ENCODE results near the gene CMSS1. TPM values are rescaled to one million over a fixed set of nuclear protein-coding genes. Genes with fewer than 3 reads are reported as not detected.

The CMSS1 gene
- total and polyA plus RNA-seq, 9 donors: 14.5 to 54.0 (median 24.9) TPM

GRCh38 chr3:99843590-99844258 is 26.1 kb downstream of the CMSS1 start:
- H3K4me3 ChIP-seq: no peak overlapping the region
- intact Hi-C loops (cut with DNase I): loop anchor here in 2 of 4 donors (5.0 kb wide), 1 partner anchor 414 kb away; no protein-coding TSS in a partner anchor
- 20 to 23% (median 23%) methylated on average over 10 of the region's 10 CpGs for WGBS, 3 donors
- no peaks in the 10 kb centered on the region for H3K36me3 ChIP-seq
- no peak for TF ChIP-seq POLR2A (IDR thresholded peaks at IDR 0.05)
- TF ChIP-seq EP300 (IDR thresholded peaks at IDR 0.05): no peak
- TF ChIP-seq CTCF (IDR thresholded peaks at IDR 0.05): no peak
- H3K9me3 ChIP-seq: no peaks in the 10 kb centered on the region
- peak in 4 of 5 donors; percentile 21 to 45 (median 42) for DNase-seq
- no peaks in the 10 kb centered on the region for H3K27me3 ChIP-seq
- H3K27ac ChIP-seq: peak overlapping the region; percentile 60 to 69
- H3K4me1 ChIP-seq (ENCODE audit: insufficient read depth): peaks cover 8% of the 10 kb centered on the region

DNA sequence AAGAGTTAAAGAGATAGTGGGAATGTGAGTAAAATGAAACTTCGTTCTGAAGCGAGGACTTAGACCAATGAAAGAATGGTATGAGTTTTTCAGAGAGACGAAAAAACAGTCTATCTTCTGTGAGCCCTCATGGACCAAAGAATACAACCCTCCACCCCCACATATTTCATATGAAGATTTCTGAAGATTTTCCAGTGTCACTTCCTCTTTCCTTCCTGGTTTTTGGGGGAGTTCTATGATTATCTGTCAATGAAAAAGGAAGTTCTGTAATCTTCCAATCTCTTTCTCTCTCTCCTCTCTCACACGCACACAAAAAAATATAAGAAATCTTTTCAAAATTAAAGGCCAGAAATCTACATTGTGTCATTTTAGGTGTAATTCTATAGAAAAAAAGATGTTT is 27.7 kb downstream of the CMSS1 start:
- no peaks in the 10 kb centered on the region for H3K9me3 ChIP-seq
- H3K36me3 ChIP-seq: no peaks in the 10 kb centered on the region
- no peak for DNase-seq
- 47 to 53% (median 47%) methylated on average over 4 of the region's 4 CpGs for WGBS, 3 donors
- peak overlapping the region in 1 of 2 donors; percentile 5 for H3K27ac ChIP-seq
- peaks cover 8% of the 10 kb centered on the region for H3K4me1 ChIP-seq (ENCODE audit: insufficient read depth)
- H3K4me3 ChIP-seq: no peak overlapping the region
- H3K27me3 ChIP-seq: no peaks in the 10 kb centered on the region
- intact Hi-C loops (cut with DNase I): loop anchor here in 1 of 4 donors (5.0 kb wide), 1 partner anchor 407 kb away; no protein-coding TSS in a partner anchor
- TF ChIP-seq POLR2A (IDR thresholded peaks at IDR 0.05) (no peak), CTCF (IDR thresholded peaks at IDR 0.05) (no peak), EP300 (IDR thresholded peaks at IDR 0.05) (no peak)

- TF ChIP-seq CTCF (IDR thresholded peaks at IDR 0.05): no peak
- no peak for TF ChIP-seq EP300 (IDR thresholded peaks at IDR 0.05)
- no peak for TF ChIP-seq POLR2A (IDR thresholded peaks at IDR 0.05)
Measured at GRCh38 chr3:99845999-99846398, 28.3 kb downstream of the CMSS1 start.

GRCh38 chr3:99846477-99847160 is 29.0 kb downstream of the CMSS1 start:
- Histone ChIP-seq H3K4me1 (ENCODE audit: insufficient read depth) (peaks cover 8% of the 10 kb centered on the region), H3K9me3 (no peaks in the 10 kb centered on the region), H3K27me3 (no peaks in the 10 kb centered on the region), H3K36me3 (no peaks in the 10 kb centered on the region), H3K27ac (no peak overlapping the region), H3K4me3 (no peak overlapping the region)
- TF ChIP-seq CTCF (IDR thresholded peaks at IDR 0.05) (no peak), POLR2A (IDR thresholded peaks at IDR 0.05) (no peak), EP300 (IDR thresholded peaks at IDR 0.05) (no peak)
- intact Hi-C loops (cut with DNase I): loop anchor here in 1 of 4 donors (5.0 kb wide), 1 partner anchor 406 kb away; no protein-coding TSS in a partner anchor
- peak in 1 of 5 donors; percentile 48 for DNase-seq
- WGBS, 3 donors: 37 to 42% (median 38%) methylated on average over 6 of the region's 6 CpGs

More at GRCh38 chr3:99845999-99846398, 28.3 kb downstream of the CMSS1 start:
- peaks cover 8% of the 10 kb centered on the region for H3K4me1 ChIP-seq (ENCODE audit: insufficient read depth)
- no peaks in the 10 kb centered on the region for H3K9me3 ChIP-seq
- 65 to 79% (median 71%) methylated on average over 2 of the region's 2 CpGs for WGBS, 3 donors
- intact Hi-C loops (cut with DNase I): loop anchor here in 1 of 4 donors (5.0 kb wide), 1 partner anchor 406 kb away; no protein-coding TSS in a partner anchor
- H3K27ac ChIP-seq: no peak overlapping the region
- H3K27me3 ChIP-seq: no peaks in the 10 kb centered on the region
- H3K36me3 ChIP-seq: no peaks in the 10 kb centered on the region
- DNase-seq: no peak
- H3K4me3 ChIP-seq: no peak overlapping the region
